Activated CD4-positive, CD25-positive, alpha-beta regulatory T cell treated with anti-CD3 and anti-CD28 coated beads, Interleukin-2, amount 50 U/mL, for 72 hours (primary cell): Measurements from ENCODE around the gene ARPC4.
A peak's percentile ranks its signal among the peaks of the same experiment; 100 is the strongest.

Source experiments
- DNase-seq: peaks from one replicate; pipeline ENCODE4 v3.0.0; 2021

ARPC4 gene

GRCh38 chr3:9792405-9793160 is at the start of gene ARPC4, which contains the start of gene TADA3:
Gene ARPC4, plus strand, starts transcription at chr3:9793082. Its CDS starts 40 bp downstream, at chr3:9793122.
Gene TADA3, minus strand, starts transcription at chr3:9792473. Its CDS starts 1,007 bp downstream, at chr3:9791466.
- DNase-seq, result peak; percentile 92

DNA sequence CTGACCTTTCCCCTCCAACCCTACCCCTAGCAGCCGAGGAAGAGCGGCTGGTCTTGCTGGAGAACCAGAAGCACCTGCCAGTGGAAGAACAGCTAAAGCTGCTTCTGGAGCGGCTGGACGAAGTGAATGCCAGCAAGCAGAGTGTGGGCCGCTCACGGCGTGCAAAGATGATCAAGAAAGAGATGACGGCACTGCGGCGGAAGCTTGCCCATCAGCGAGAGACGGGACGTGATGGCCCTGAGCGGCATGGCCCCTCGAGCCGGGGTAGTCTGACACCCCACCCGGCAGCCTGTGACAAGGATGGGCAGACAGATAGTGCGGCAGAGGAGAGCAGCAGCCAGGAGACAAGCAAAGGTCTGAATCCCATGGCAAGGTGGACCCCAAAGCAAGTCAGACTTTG is 49.3 kb upstream of the ARPC4 start:
- DNase-seq, result no peak

DNA sequence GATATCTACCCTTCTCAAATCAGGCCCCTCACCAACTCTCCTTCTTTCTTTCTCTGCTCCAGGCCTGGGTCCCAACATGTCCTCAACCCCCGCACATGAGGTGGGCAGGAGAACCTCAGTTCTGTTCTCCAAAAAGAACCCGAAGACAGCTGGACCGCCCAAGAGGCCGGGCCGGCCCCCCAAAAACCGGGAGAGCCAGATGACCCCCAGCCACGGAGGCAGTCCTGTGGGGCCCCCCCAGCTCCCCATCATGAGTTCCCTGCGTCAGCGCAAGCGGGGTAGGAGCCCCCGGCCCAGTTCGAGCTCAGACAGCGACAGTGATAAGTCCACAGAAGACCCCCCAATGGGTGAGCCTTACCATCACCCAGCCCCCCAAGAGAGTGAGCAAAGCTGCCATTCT is 48.7 kb upstream of the ARPC4 start:
- no peak for DNase-seq

GRCh38 chr3:9745521-9745920 is 47.4 kb upstream of the ARPC4 start:
- no peak for DNase-seq

- no peak for DNase-seq
These were observed 46.6 kb upstream of the ARPC4 start for GRCh38 chr3:9746330-9746729.

DNA sequence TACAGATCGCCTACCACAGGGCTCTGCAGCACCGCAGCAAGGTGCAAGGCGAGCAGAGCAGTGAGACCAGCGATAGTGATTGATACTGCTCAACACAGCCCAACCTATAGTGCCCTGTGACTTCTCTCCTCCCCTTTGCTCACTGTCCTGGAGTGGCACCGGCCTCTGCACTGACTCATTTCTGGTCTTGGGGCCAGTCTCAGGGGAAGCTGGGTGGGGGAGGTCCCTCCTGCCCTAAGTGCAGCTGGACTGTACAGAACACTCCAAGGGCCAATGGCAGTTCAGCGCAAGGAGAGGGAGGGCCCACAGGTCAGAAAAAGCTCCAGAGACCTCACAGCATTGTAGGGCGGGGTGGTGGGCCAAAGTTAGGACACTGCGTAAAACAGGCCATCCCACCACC is 45.6 kb upstream of the ARPC4 start:
- DNase-seq, result no peak

DNA sequence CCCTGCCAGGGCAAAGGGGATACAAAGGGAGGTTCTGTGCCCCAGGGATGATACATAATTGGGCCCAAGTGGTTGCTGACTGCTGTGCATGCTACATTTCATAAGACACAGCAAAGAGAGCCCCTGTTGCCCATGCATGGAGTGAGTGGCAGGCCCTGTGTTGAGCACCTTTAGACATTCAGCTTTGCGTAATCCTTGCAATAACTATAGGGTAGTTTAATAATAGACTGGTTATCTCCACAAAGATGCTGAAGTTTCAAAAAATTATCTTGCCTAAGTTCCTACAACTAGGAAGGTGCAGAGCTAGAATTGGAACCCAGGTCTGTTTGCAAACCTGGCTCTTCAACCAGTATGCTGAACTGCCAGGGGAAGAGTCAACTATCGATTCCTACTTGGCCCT is 44.9 kb upstream of the ARPC4 start:
- no peak for DNase-seq

DNA sequence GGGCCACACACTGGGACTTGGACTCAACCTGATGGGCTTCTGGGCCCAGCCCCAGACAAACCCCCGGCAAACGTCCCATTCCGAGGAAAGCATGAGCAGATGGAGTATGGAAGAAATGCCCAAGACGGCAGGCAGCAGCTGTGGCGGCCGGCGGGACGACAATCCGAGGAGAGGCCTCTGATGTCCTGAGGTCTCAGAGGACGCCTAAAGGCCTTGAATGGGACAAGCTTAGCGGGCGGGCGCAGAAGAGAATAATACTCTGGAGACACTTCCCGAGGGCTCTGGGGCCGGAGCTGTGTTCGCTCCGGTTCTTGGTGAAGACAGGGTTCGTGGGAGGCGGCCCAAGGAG is 43.6 kb upstream of the ARPC4 start:
- DNase-seq, result no peak

DNA sequence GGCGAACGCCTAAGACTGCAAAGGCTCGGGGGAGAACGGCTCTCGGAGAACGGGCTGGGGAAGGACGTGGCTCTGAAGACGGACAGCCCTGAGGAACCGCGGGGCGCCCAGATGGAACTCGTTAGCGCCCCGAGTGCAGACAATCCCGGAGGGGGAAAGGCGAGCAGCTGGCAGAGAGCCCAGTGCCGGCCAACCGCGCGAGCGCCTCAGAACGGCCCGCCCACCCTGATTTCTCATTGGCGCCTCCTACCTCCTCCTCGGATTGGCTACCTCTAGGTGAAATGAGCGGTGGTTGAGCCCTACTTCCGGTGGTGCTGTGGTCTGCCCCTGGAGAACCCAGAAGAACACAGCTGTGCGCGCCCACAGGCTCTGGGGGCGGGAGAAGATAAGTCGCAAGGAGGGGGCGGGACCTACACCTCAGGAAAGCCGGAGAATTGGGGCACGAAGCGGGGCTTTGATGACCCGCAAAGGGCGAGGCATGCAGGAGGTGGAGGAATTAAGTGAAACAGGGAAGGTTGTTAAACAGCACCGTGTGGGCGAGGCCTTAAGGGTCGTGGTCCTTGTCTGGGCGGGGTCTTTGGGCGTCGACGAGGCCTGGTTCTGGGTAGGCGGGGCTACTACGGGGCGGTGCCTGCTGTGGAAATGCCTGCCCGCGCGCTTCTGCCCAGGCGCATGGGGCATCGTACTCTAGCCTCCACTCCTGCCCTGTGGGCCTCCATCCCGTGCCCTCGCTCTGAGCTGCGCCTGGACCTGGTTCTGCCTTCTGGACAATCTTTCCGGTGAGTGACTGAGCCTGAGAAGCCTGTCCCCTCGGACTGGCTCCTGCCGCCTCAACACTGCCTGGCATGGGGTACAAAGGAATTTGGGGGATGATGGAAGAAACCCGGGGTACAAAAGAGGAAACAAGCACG is 43.0 kb upstream of the ARPC4 start, which contains the start of gene OGG1:
OGG1 (plus strand) TSS at position 308 of the 911 bp plus-strand sequence; CDS start at position 643, 335 bp downstream.
- DNase-seq, result peak; percentile 92

- DNase-seq, result no peak
These were observed 42.1 kb upstream of the ARPC4 start for GRCh38 chr3:9750556-9751411.

DNA sequence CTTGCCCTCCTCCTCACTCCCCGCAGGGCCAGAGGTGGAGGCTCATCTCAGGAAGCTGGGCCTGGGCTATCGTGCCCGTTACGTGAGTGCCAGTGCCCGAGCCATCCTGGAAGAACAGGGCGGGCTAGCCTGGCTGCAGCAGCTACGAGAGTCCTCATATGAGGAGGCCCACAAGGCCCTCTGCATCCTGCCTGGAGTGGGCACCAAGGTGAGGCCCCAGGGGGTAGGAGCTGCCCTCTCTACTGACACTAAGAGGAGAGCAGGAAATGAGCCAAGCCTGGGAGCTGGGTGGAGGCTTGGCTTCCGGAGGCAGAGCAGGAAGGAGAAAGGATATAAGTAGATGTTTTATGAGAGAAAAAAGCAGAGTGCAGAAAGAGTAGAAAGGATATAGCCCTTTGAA is 38.2 kb upstream of the ARPC4 start:
- no peak for DNase-seq

GRCh38 chr3:9757427-9757826 is 35.5 kb upstream of the ARPC4 start:
- DNase-seq, result no peak

DNA sequence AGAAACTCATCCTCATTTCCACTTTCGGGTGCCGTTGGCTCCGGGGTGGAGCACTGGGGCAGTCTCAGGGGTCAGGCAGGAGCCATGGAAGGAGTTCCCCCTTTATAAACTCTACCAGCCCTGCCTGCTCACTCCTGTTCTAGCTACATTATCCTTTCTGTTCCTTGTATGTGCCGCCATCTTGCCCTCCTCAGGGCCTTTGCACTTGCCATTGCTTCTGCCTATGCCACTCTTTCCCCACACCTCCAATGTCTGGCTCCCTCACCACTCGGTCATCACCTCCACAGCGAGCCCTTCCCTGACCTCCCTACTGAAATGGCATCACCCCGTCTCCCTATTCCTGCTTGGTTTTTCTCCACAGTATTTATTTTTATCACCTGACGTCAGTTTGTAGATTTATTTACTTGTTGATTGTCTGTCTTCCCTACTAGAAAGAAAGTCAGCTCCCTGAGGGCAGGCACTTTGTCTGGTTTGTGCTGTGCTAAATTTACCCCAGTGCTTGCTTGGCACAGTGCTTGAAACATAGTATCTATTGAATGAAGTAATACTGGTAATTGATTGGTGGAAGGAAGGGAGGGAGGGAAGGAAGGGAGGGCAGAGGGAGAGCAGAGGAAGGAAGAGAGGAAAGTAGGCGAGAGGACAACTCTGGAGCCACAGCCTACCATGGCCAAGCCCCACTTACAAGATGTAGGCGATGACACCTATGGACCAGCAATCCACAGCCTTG is 31.9 kb upstream of the ARPC4 start:
- no peak for DNase-seq

- DNase-seq, result no peak
These were observed 31.0 kb upstream of the ARPC4 start for GRCh38 chr3:9761919-9762318.

GRCh38 chr3:9762871-9763270 is 30.0 kb upstream of the ARPC4 start:
- no peak for DNase-seq

GRCh38 chr3:9765865-9766264 is 27.0 kb upstream of the ARPC4 start:
- DNase-seq, result no peak

GRCh38 chr3:9767418-9767817 is 25.5 kb upstream of the ARPC4 start:
- no peak for DNase-seq

- DNase-seq, result no peak
These were observed 24.6 kb upstream of the ARPC4 start for GRCh38 chr3:9768141-9768775.

- DNase-seq, result no peak
These were observed 23.9 kb upstream of the ARPC4 start for GRCh38 chr3:9769012-9769411.

DNA sequence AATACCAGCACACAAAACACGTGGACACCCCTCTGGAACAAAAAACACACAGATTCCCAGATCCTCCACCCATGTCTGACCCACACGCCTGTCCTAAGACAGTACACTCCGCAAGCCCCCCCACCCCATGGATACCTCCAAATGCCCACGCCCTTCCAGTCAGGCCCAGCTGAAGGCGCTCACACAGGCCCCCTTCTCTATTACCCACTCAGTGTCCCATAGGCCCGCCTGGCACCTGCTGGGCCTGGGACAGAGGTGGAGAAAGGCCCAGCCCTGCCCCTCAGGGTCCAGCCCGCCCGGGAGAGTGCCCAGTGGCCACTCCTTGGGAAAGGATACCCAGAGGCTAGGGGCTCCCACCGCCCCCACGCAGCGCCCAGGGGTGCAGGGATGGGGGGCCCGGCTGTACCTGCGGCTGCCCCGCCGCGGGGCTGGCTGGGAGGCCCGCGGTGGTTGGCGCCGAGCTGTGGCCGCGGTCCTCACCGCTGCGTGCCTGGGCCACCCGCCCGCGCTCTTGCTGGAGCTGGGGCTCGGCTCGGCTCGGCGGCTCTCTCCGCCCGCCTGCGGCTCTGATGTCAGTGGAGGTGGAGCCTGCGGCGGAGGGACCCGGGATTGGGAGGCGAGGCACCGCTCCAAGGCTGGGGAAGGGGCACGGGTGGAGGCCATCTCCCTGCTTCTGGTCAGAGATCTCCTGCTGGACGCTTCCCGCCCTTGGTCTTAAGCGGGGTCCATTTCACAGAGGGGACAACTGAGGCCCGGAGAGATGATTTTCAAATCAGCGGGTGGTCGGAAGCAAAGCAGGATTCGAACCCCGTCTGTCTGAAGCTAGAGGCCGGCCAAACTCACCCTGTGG is 23.2 kb upstream of the ARPC4 start, which contains the start of gene CAMK1:
CAMK1 (minus strand) TSS at position 522 of the 850 bp plus-strand sequence. CDS start 2,198 bp downstream, outside the sequence.
- DNase-seq, result peak; percentile 66
